Fibroblast of lung (primary cell): ENCODE results near the gene TSPAN31.

Experiments used
- EZH2 ChIP-seq: IDR thresholded peaks from 2 replicates; pipeline ENCODE4 v1.5.1; 2012; ENCODE audit warnings: low read length, control low read depth, mild to moderate bottlenecking; ENCODE audit errors: missing control alignments
- TF ChIP-seq, protein P1 (sequence below), 2 donors: IDR thresholded peaks in 1 of 2; conservative IDR thresholded peaks in 1 of 2; 1 replicate in 1 of 2; 2 replicates in 1 of 2; pipeline ENCODE4 v1.5.1; 2011 to 2012; ENCODE audit warnings: low read length in 2 of 2, control low read depth in 1 of 2, inconsistent platforms in 1 of 2, low read depth in 1 of 2, mild to moderate bottlenecking in 1 of 2

DNA sequence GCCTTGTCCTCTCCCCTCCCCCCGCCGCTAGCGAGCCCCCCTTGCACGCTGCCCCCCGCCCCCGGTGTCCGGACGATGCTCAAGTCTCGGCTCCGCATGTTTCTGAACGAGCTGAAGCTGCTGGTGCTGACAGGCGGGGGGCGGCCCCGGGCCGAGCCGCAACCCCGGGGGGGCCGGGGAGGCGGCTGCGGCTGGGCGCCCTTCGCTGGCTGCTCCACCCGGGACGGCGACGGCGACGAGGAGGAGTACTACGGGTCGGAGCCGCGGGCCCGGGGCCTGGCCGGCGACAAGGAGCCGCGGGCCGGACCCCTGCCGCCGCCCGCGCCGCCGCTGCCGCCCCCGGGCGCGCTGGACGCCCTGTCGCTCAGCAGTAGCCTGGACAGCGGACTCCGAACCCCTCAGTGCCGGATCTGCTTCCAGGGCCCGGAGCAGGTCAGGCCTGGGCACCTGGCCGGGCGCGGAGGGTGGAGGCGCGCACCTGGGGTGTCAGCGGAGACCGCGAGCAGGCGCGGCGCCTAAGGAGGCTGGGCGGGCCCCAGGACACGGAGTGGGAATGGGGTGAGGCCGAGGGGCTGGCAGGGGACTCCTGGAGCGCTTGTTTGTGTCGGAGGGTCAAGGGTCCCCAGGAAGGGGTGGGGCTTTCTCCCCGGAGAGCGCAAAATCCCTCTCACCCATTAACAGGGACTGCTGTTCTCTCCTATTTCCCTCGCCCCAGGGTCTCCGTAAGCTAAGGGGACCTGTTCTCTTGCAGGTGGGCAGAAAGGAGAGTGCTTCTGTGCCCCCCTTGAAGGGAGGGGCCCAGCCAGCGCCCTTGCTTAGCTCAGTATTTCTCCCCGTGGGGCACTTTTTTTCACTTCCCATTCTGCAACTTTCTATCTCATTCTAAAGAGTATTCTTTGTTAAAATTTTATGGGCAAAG, 10.9 kb downstream of the TSPAN31 start:
- TF ChIP-seq, protein P1, sequence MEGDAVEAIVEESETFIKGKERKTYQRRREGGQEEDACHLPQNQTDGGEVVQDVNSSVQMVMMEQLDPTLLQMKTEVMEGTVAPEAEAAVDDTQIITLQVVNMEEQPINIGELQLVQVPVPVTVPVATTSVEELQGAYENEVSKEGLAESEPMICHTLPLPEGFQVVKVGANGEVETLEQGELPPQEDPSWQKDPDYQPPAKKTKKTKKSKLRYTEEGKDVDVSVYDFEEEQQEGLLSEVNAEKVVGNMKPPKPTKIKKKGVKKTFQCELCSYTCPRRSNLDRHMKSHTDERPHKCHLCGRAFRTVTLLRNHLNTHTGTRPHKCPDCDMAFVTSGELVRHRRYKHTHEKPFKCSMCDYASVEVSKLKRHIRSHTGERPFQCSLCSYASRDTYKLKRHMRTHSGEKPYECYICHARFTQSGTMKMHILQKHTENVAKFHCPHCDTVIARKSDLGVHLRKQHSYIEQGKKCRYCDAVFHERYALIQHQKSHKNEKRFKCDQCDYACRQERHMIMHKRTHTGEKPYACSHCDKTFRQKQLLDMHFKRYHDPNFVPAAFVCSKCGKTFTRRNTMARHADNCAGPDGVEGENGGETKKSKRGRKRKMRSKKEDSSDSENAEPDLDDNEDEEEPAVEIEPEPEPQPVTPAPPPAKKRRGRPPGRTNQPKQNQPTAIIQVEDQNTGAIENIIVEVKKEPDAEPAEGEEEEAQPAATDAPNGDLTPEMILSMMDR (conservative IDR thresholded peaks at IDR 0.05 in 1 of 2, IDR thresholded peaks at IDR 0.05 in 1 of 2; ENCODE audit: low read depth in 1 of 2, low read length in 2 of 2) = no peak
- peak; percentile 85 for TF ChIP-seq EZH2
